IMR-90 (cell line): ENCODE results near the gene SP9. TPM values are rescaled to one million over a fixed set of nuclear protein-coding genes. Genes with fewer than 3 reads are reported as not detected.

Source experiments
- ATAC-seq: fragments of 200-7000 bp; cut with Tn5 transposase; 2 replicates; pipeline ENCODE4 v1.9.1; 2020; ENCODE audit warnings: low read depth, mild to moderate bottlenecking, moderate library complexity
- BruUV-seq: library from RNA; stranded (reverse); fragments of 400-500 nt; replicated peaks from 2 replicates; lab custom pipeline; 2021; lab: Mats Ljungman, UMichigan
- CTCF ChIA-PET: fragments of 300-600 bp; formaldehyde crosslinking; extraction: SDS; loops from one replicate; lab custom pipeline; 2021; ENCODE audit warnings: antibody characterized with exemption; lab: Yijun Ruan, JAX
- POLR2A ChIA-PET: fragments of 300-600 bp; sonication (Branson Sonifier 250); formaldehyde crosslinking; loops from one replicate; lab custom pipeline; 2022; ENCODE audit warnings: antibody characterized with exemption; ENCODE audit not compliant: unreplicated experiment; lab: Charles Lee
- DNase-seq: peaks from one replicate; pipeline ENCODE4 v3.0.0; 2013
- H2AFZ ChIP-seq: replicated peaks from 2 replicates; pipeline ENCODE3; 2013; ENCODE audit warnings: low read length, mild to moderate bottlenecking; ENCODE audit not compliant: poor library complexity
- H2AK5ac ChIP-seq: 2 replicates; pipeline ENCODE4 v1.6.1; 2013; ENCODE audit warnings: low read depth, low read length, inconsistent platforms
- H2AK9ac ChIP-seq: replicated peaks from 2 replicates; pipeline ENCODE3; 2013; ENCODE audit warnings: mild to moderate bottlenecking, low read depth, low read length, moderate library complexity; ENCODE audit not compliant: poor library complexity
- H2BK120ac ChIP-seq: 2 replicates; pipeline ENCODE4 v1.6.1; 2013; ENCODE audit warnings: low read depth, low read length, inconsistent platforms
- H2BK15ac ChIP-seq: 3 replicates; pipeline ENCODE4 v1.6.1; 2013; ENCODE audit warnings: low read depth, low read length, inconsistent platforms
- H2BK20ac ChIP-seq: 2 replicates; pipeline ENCODE4 v1.6.1; 2013; ENCODE audit warnings: low read depth, mild to moderate bottlenecking, inconsistent platforms, low read length, moderate library complexity
- H2BK5ac ChIP-seq: 2 replicates; pipeline ENCODE4 v1.6.1; 2013; ENCODE audit warnings: mild to moderate bottlenecking, low read depth, low read length, inconsistent platforms; ENCODE audit not compliant: poor library complexity, severe bottlenecking
- H3K14ac ChIP-seq: replicated peaks from 2 replicates; pipeline ENCODE4 v1.6.1; 2013; ENCODE audit warnings: low read depth, low read length, inconsistent platforms
- H3K18ac ChIP-seq: 2 replicates; pipeline ENCODE4 v1.6.1; 2013; ENCODE audit warnings: low read depth, low read length, control low read depth
- H3K23ac ChIP-seq: 2 replicates; pipeline ENCODE4 v1.6.1; 2013; ENCODE audit warnings: low read depth, low read length, inconsistent platforms
- H3K27ac ChIP-seq: 2 replicates; pipeline ENCODE4 v1.5.1; 2013; ENCODE audit warnings: mild to moderate bottlenecking, control low read depth, low read length; ENCODE audit not compliant: insufficient read depth
- H3K27me3 ChIP-seq: 2 replicates; pipeline ENCODE4 v1.6.1; 2013; ENCODE audit warnings: low read length; ENCODE audit not compliant: control insufficient read depth, insufficient read depth
- H3K36me3 ChIP-seq: 2 replicates; pipeline ENCODE4 v1.6.1; 2013; ENCODE audit warnings: low read length, mixed read lengths; ENCODE audit not compliant: control insufficient read depth, insufficient read depth
- H3K4ac ChIP-seq: 2 replicates; pipeline ENCODE4 v1.6.1; 2013; ENCODE audit warnings: low read depth, low read length, inconsistent platforms
- H3K4me1 ChIP-seq: 2 replicates; pipeline ENCODE4 v1.6.1; 2013; ENCODE audit warnings: low read length, mixed read lengths; ENCODE audit not compliant: control insufficient read depth, insufficient read depth
- H3K4me2 ChIP-seq: 2 replicates; pipeline ENCODE4 v1.6.1; 2013; ENCODE audit warnings: low read depth, mild to moderate bottlenecking, control low read depth, low read length, moderate library complexity
- H3K4me3 ChIP-seq: 2 replicates; pipeline ENCODE4 v1.5.1; 2013; ENCODE audit warnings: low read depth, mild to moderate bottlenecking, control low read depth, low read length, moderate library complexity; ENCODE audit not compliant: insufficient read depth
- H3K56ac ChIP-seq: 2 replicates; pipeline ENCODE4 v1.6.1; 2013; ENCODE audit warnings: low read length, inconsistent platforms; ENCODE audit not compliant: insufficient read depth; ENCODE audit errors: extremely low read depth
- H3K79me1 ChIP-seq, 2 experiments: 2 replicates each; pipeline ENCODE4 v1.6.1; 2013; ENCODE audit warnings: low read length in 2 of 2, inconsistent platforms in 1 of 2, low read depth in 1 of 2
- H3K9ac ChIP-seq: 2 replicates; pipeline ENCODE4 v1.6.1; 2013; ENCODE audit warnings: low read depth, low read length, control low read depth
- H3K9me1 ChIP-seq: 2 replicates; pipeline ENCODE4 v1.6.1; 2013; ENCODE audit warnings: low read length, inconsistent platforms; ENCODE audit not compliant: insufficient read depth
- H3K9me3 ChIP-seq: 2 replicates; pipeline ENCODE4 v1.6.1; 2013; ENCODE audit warnings: low read length; ENCODE audit not compliant: control insufficient read depth, insufficient read depth
- H4K20me1 ChIP-seq: 2 replicates; pipeline ENCODE4 v1.6.1; 2013; ENCODE audit warnings: low read length, inconsistent platforms; ENCODE audit not compliant: insufficient read depth
- H4K5ac ChIP-seq: 2 replicates; pipeline ENCODE4 v1.6.1; 2013; ENCODE audit warnings: mild to moderate bottlenecking, low read depth, low read length, control low read depth
- H4K8ac ChIP-seq, 2 experiments: 2 replicates each; pipeline ENCODE4 v1.6.1; 2013; ENCODE audit warnings: low read depth in 2 of 2, low read length in 2 of 2, control low read depth in 1 of 2, inconsistent platforms in 1 of 2
- H4K91ac ChIP-seq: 2 replicates; pipeline ENCODE4 v1.6.1; 2013; ENCODE audit warnings: low read depth, low read length, inconsistent platforms; ENCODE audit not compliant: insufficient read depth
- BHLHE40 ChIP-seq: fragments of 150-350 bp; IDR thresholded peaks from 2 replicates; pipeline ENCODE4 v1.6.1; 2016; ENCODE audit warnings: mild to moderate bottlenecking, low read depth, low read length
- CEBPB ChIP-seq: IDR thresholded peaks from 2 replicates; pipeline ENCODE4 v1.6.1; 2012; ENCODE audit warnings: low read depth, low read length, improper control_type of control experiment
- CHD1 ChIP-seq: IDR thresholded peaks from 2 replicates; pipeline ENCODE4 v1.6.1; 2012; ENCODE audit warnings: low read depth, low read length, improper control_type of control experiment
- CTCF ChIP-seq: conservative IDR thresholded peaks from 2 replicates; pipeline ENCODE4 v1.5.1; 2012; ENCODE audit warnings: mild to moderate bottlenecking, low read depth, low read length, improper control_type of control experiment
- ELK1 ChIP-seq: fragments of 150-350 bp; IDR thresholded peaks from 2 replicates; pipeline ENCODE4 v1.6.1; 2016; ENCODE audit warnings: low read depth, mild to moderate bottlenecking, low read length, moderate library complexity, borderline replicate concordance
- FOS ChIP-seq: fragments of 150-350 bp; IDR thresholded peaks from 2 replicates; pipeline ENCODE4 v1.6.1; 2016; ENCODE audit warnings: low read depth, low read length
- MAFK ChIP-seq: IDR thresholded peaks from 2 replicates; pipeline ENCODE4 v1.6.1; 2012; ENCODE audit warnings: low read depth, low read length, improper control_type of control experiment
- MAZ ChIP-seq: IDR thresholded peaks from 2 replicates; pipeline ENCODE4 v1.6.1; 2012; ENCODE audit warnings: low read depth, mild to moderate bottlenecking, low read length, improper control_type of control experiment, moderate library complexity, borderline replicate concordance
- MXI1 ChIP-seq: IDR thresholded peaks from 2 replicates; pipeline ENCODE4 v1.6.1; 2012; ENCODE audit warnings: low read depth, mild to moderate bottlenecking, low read length, moderate library complexity, borderline replicate concordance
- NFE2L2 ChIP-seq: fragments of 150-350 bp; IDR thresholded peaks from 2 replicates; pipeline ENCODE4 v1.6.1; 2016; ENCODE audit warnings: low read depth, mild to moderate bottlenecking, low read length
- RAD21 ChIP-seq: IDR thresholded peaks from 2 replicates; pipeline ENCODE4 v1.6.1; 2012; ENCODE audit warnings: low read length, improper control_type of control experiment
- RCOR1 ChIP-seq: IDR thresholded peaks from 2 replicates; pipeline ENCODE4 v1.6.1; 2012; ENCODE audit warnings: mild to moderate bottlenecking, low read length, improper control_type of control experiment; ENCODE audit not compliant: insufficient replicate concordance
- RFX5 ChIP-seq: IDR thresholded peaks from 2 replicates; pipeline ENCODE4 v1.8.0; 2012; ENCODE audit warnings: low read depth, mild to moderate bottlenecking, low read length, moderate library complexity
- SMC3 ChIP-seq: fragments of 150-350 bp; IDR thresholded peaks from 2 replicates; pipeline ENCODE4 v1.6.1; 2016; ENCODE audit warnings: low read depth, mild to moderate bottlenecking, antibody characterized with exemption, low read length, moderate library complexity
- USF2 ChIP-seq: fragments of 150-350 bp; IDR thresholded peaks from 2 replicates; pipeline ENCODE4 v1.6.1; 2017; ENCODE audit warnings: mild to moderate bottlenecking, antibody characterized with exemption, low read length, low read depth
- WGBS, 2 experiments: methylation state at CpG; one replicate each; pipeline versions ENCODE4 v1.1.5 to v1.1.7; 2013; ENCODE audit warnings: missing lambda C conversion rate in 2 of 2; ENCODE audit not compliant: insufficient read length in 1 of 2; ENCODE audit errors: extremely low coverage in 2 of 2; 5-methylcytosine and 5-hydroxymethylcytosine counted together
- dilution Hi-C: fragments of 300-500 bp; cut with HindIII; formaldehyde crosslinking; loops from one replicate; pipeline ENCODE4 v1.14.3; 2018; ENCODE audit warnings: low sequenced_read_pairs; ENCODE audit not compliant: unreplicated experiment
- in situ Hi-C: fragments of 300-500 bp; cut with MboI; formaldehyde crosslinking; loops from 3 replicates; pipeline ENCODE4 v1.14.3; 2019; ENCODE audit warnings: low sequenced_read_pairs, inconsistent platforms, mixed read lengths
- intact Hi-C: fragments of 100-400 bp; cut with micrococcal nuclease; formaldehyde crosslinking; loops from 2 replicates; pipeline ENCODE4 v1.10.0; 2022
- polyA plus RNA-seq, 3 experiments: library from polyadenylated mRNA; depleted of rRNA; stranded (reverse); fragments of >200 nt; gene quantifications; 2 replicates each; pipeline ENCODE4 v1.2.3, GENCODE V29; 2012; ENCODE audit warnings: low replicate concordance in 1 of 3
- total RNA-seq: library from RNA; depleted of rRNA; stranded (reverse); fragments of >200 nt; gene quantifications from 2 replicates; pipeline ENCODE4 v1.2.3, GENCODE V29; 2012

The SP9 gene
- total and polyA plus RNA-seq, 2 of the 4 experiments (the other 2 are of a cell fraction) = not detected

- ATAC-seq = no peak
- peak overlapping the region; percentile 81 for H2AFZ ChIP-seq
- in situ Hi-C loops = loop anchor here (25.0 kb wide), 2 partner anchors 748 to 1523 kb away; no protein-coding TSS in a partner anchor
- no peaks in the 10 kb centered on the region for H3K36me3 ChIP-seq
- H4K91ac ChIP-seq = no peak overlapping the region
- peak overlapping the region; percentile 81 for H3K4me2 ChIP-seq
- H2BK20ac ChIP-seq = no peak overlapping the region
- H3K9me3 ChIP-seq = peaks cover 9% of the 10 kb centered on the region
- no peak overlapping the region for H4K5ac ChIP-seq
- H2BK5ac ChIP-seq = no peak overlapping the region
- no peak overlapping the region for H3K4ac ChIP-seq
- dilution Hi-C loops = no loop called here
- no peak overlapping the region for H3K27ac ChIP-seq
- 0% methylated on average over 17 of the region's 47 CpGs; no CpG with 5 or more reads in 1 of the 2 experiments for WGBS, 2 experiments
- H3K79me1 ChIP-seq = no peaks in the 10 kb centered on the region
- H3K18ac ChIP-seq = no peak overlapping the region
- H2AK5ac ChIP-seq = no peak overlapping the region
- BruUV-seq = no TSS peak
- no peak overlapping the region for H2BK15ac ChIP-seq
- no peak overlapping the region for H3K9ac ChIP-seq
- intact Hi-C loops = loop anchor here (5.0 kb wide), 1 partner anchor 283 kb away; no protein-coding TSS in a partner anchor
- H4K20me1 ChIP-seq = peaks cover 29% of the 10 kb centered on the region; the same call in 1 of the 2 replicates
- no peak overlapping the region for H4K8ac ChIP-seq
- no peak overlapping the region for H2AK9ac ChIP-seq
- no peaks in the 10 kb centered on the region for H3K9me1 ChIP-seq
- H3K27me3 ChIP-seq = peaks cover 91% of the 10 kb centered on the region
- DNase-seq = no peak
- peaks cover 10% of the 10 kb centered on the region for H3K4me1 ChIP-seq
- no peak overlapping the region for H3K14ac ChIP-seq
- ChIA-PET CTCF (no interaction called here), POLR2A (no interaction called here)
- H3K56ac ChIP-seq = no peak overlapping the region
- no peak overlapping the region for H3K23ac ChIP-seq
- peak overlapping the region; percentile 28 for H3K4me3 ChIP-seq
- no peak overlapping the region for H2BK120ac ChIP-seq
- TF ChIP-seq USF2 (no peak), RAD21 (no peak), CEBPB (no peak), RCOR1 (no peak), CHD1 (no peak), BHLHE40 (no peak), FOS (no peak), RFX5 (no peak), MAZ (no peak), MXI1 (no peak), NFE2L2 (no peak), ELK1 (no peak), CTCF (no peak), MAFK (no peak), SMC3 (no peak)
These were observed 667 bp downstream of the SP9 start for GRCh38 chr2:174335254-174335987.
